Muscle layer of colon (tissue), 2 donors: ENCODE data around the gene WNT1.

ENCODE experiments used
- H3K27ac ChIP-seq: one replicate; pipeline ENCODE4 v1.7.0; 2013; ENCODE audit warnings: low read depth, mild to moderate bottlenecking, low read length, moderate library complexity
- H3K27me3 ChIP-seq, 2 donors: one replicate each; pipeline ENCODE4 v1.7.0; 2013; ENCODE audit warnings: low read length in 2 of 2, mild to moderate bottlenecking in 2 of 2; ENCODE audit not compliant: insufficient read depth in 2 of 2, control insufficient read depth in 1 of 2
- H3K36me3 ChIP-seq: one replicate; pipeline ENCODE4 v1.7.0; 2013; ENCODE audit warnings: mild to moderate bottlenecking, low read length; ENCODE audit not compliant: insufficient read depth
- H3K4me1 ChIP-seq: one replicate; pipeline ENCODE4 v1.7.0; 2013; ENCODE audit warnings: mild to moderate bottlenecking, low read length; ENCODE audit not compliant: insufficient read depth
- H3K4me3 ChIP-seq, 2 donors: one replicate each; pipeline ENCODE4 v1.7.0; 2013; ENCODE audit warnings: low read length in 2 of 2, low read depth in 1 of 2, mild to moderate bottlenecking in 1 of 2, moderate library complexity in 1 of 2
- H3K9ac ChIP-seq: one replicate; pipeline ENCODE4 v1.7.0; 2013; ENCODE audit warnings: low read length
- H3K9me3 ChIP-seq: one replicate; pipeline ENCODE4 v1.7.0; 2013; ENCODE audit warnings: mild to moderate bottlenecking, low read length
- donor health status: abdominal sarcoma.
- donor health status: Adenocarcinoma of cecum.

WNT1 gene

GRCh38 chr12:48997719-48998496 is 19.8 kb downstream of the WNT1 start:
- peaks cover 43 to 78% of the 10 kb centered on the region in 2 donors for H3K27me3 ChIP-seq
- H3K36me3 ChIP-seq = peaks cover 16% of the 10 kb centered on the region
- peaks cover 24% of the 10 kb centered on the region for H3K4me1 ChIP-seq
- H3K9ac ChIP-seq = no peak overlapping the region
- H3K9me3 ChIP-seq = no peaks in the 10 kb centered on the region
- H3K4me3 ChIP-seq = peak overlapping the region; percentile 32 to 33
- H3K27ac ChIP-seq = no peak overlapping the region

GRCh38 chr12:48998497-48999353 is 20.6 kb downstream of the WNT1 start:
- H3K4me1 ChIP-seq = peaks cover 24% of the 10 kb centered on the region
- peaks cover 24% of the 10 kb centered on the region for H3K36me3 ChIP-seq
- no peak overlapping the region for H3K27ac ChIP-seq
- H3K9ac ChIP-seq = no peak overlapping the region
- H3K27me3 ChIP-seq = peaks cover 41 to 73% of the 10 kb centered on the region in 2 donors
- H3K4me3 ChIP-seq = peak overlapping the region; percentile 32 to 33
- no peaks in the 10 kb centered on the region for H3K9me3 ChIP-seq

GRCh38 chr12:48999371-49000131 is 21.4 kb downstream of the WNT1 start, which contains the start of gene DDN:
TSS of gene DDN (minus strand) at chr12:48999375. CDS start at chr12:48999287, 88 bp downstream.
- H3K27ac ChIP-seq = no peak within 1 kb of the TSS
- no peaks in the 10 kb centered on the region for H3K9me3 ChIP-seq
- peaks cover 31% of the 10 kb centered on the region for H3K36me3 ChIP-seq
- no peak within 1 kb of the TSS for H3K9ac ChIP-seq
- peaks cover 24% of the 10 kb centered on the region for H3K4me1 ChIP-seq
- peaks cover 32 to 73% of the 10 kb centered on the region in 2 donors for H3K27me3 ChIP-seq
- H3K4me3 ChIP-seq = peak within 1 kb of the TSS; percentile 32 to 33

GRCh38 chr12:49000346-49000745 is 22.2 kb downstream of the WNT1 start:
- Histone ChIP-seq H3K4me3 (no peak overlapping the region), H3K27me3 (peaks cover 27 to 73% of the 10 kb centered on the region in 2 donors), H3K9ac (no peak overlapping the region), H3K9me3 (no peaks in the 10 kb centered on the region), H3K36me3 (peaks cover 39% of the 10 kb centered on the region), H3K4me1 (peaks cover 24% of the 10 kb centered on the region), H3K27ac (no peak overlapping the region)

- H3K4me1 ChIP-seq = no peaks in the 10 kb centered on the region
- no peaks in the 10 kb centered on the region for H3K9me3 ChIP-seq
- H3K27ac ChIP-seq = no peak overlapping the region
- peaks cover 0 to 22% of the 10 kb centered on the region in 2 donors for H3K27me3 ChIP-seq
- no peak overlapping the region for H3K4me3 ChIP-seq
- H3K9ac ChIP-seq = no peak overlapping the region
- H3K36me3 ChIP-seq = peaks cover 49% of the 10 kb centered on the region
Observed at GRCh38 chr12:49008943-49009342, 30.8 kb downstream of the WNT1 start.

GRCh38 chr12:49010092-49010668 is 32.1 kb downstream of the WNT1 start:
- Histone ChIP-seq H3K9ac (no peak overlapping the region), H3K4me3 (no peak overlapping the region), H3K27ac (no peak overlapping the region), H3K36me3 (peaks cover 38% of the 10 kb centered on the region), H3K9me3 (no peaks in the 10 kb centered on the region), H3K4me1 (no peaks in the 10 kb centered on the region), H3K27me3 (peaks cover 0 to 10% of the 10 kb centered on the region in 2 donors)

- H3K27ac ChIP-seq = no peak overlapping the region
- H3K27me3 ChIP-seq = peaks cover 0 to 5% of the 10 kb centered on the region in 2 donors
- H3K9me3 ChIP-seq = no peaks in the 10 kb centered on the region
- peaks cover 8% of the 10 kb centered on the region for H3K4me1 ChIP-seq
- H3K9ac ChIP-seq = no peak overlapping the region
- no peak overlapping the region for H3K4me3 ChIP-seq
- peaks cover 29% of the 10 kb centered on the region for H3K36me3 ChIP-seq
Observed at GRCh38 chr12:49012739-49013138, 34.6 kb downstream of the WNT1 start.

GRCh38 chr12:49013428-49013827 is 35.3 kb downstream of the WNT1 start:
- no peak overlapping the region for H3K27ac ChIP-seq
- no peak overlapping the region for H3K4me3 ChIP-seq
- no peaks in the 10 kb centered on the region for H3K9me3 ChIP-seq
- no peak overlapping the region for H3K9ac ChIP-seq
- H3K36me3 ChIP-seq = peaks cover 29% of the 10 kb centered on the region
- H3K4me1 ChIP-seq = peaks cover 11% of the 10 kb centered on the region
- H3K27me3 ChIP-seq = peaks cover 0 to 1% of the 10 kb centered on the region in 2 donors

- no peak overlapping the region for H3K27ac ChIP-seq
Observed at GRCh38 chr12:49014547-49014946, 36.4 kb downstream of the WNT1 start.

GRCh38 chr12:49015196-49015595 is 37.1 kb downstream of the WNT1 start:
- H3K4me3 ChIP-seq = no peak overlapping the region
- no peaks in the 10 kb centered on the region for H3K27me3 ChIP-seq
- H3K9me3 ChIP-seq = no peaks in the 10 kb centered on the region
- peaks cover 11% of the 10 kb centered on the region for H3K4me1 ChIP-seq
- H3K27ac ChIP-seq = no peak overlapping the region
- H3K9ac ChIP-seq = no peak overlapping the region
- peaks cover 25% of the 10 kb centered on the region for H3K36me3 ChIP-seq

More at GRCh38 chr12:49014547-49014946, 36.4 kb downstream of the WNT1 start:
- H3K4me3 ChIP-seq = no peak overlapping the region
- no peaks in the 10 kb centered on the region for H3K9me3 ChIP-seq
- peaks cover 29% of the 10 kb centered on the region for H3K36me3 ChIP-seq
- no peak overlapping the region for H3K9ac ChIP-seq
- H3K27me3 ChIP-seq = no peaks in the 10 kb centered on the region
- peaks cover 11% of the 10 kb centered on the region for H3K4me1 ChIP-seq
